WTC11 (cell line): ENCODE measurements around the gene SLC35F4. TPM values are rescaled to one million over a fixed set of nuclear protein-coding genes. Genes with fewer than 3 reads are reported as not detected.

Experiments
- ATAC-seq: fragments of 200-7000 bp; cut with Tn5 transposase; 2 replicates; pipeline ENCODE4 v1.10.0; 2021; ENCODE audit warnings: mild to moderate bottlenecking, moderate library complexity
- CTCF ChIA-PET: fragments of 300-600 bp; sonication (Branson Sonifier 250); formaldehyde crosslinking; loops from one replicate; lab custom pipeline; 2021; ENCODE audit warnings: antibody characterized with exemption; lab: Charles Lee
- POLR2A ChIA-PET: fragments of 350-600 bp; sonication (Branson Sonifier 250); formaldehyde crosslinking; loops from one replicate; lab custom pipeline; 2021; ENCODE audit warnings: antibody characterized with exemption; lab: Charles Lee
- DNase-seq: peaks from one replicate; pipeline ENCODE4 v3.0.0; 2021; ENCODE audit warnings: low spot score
- H3K27ac Mint-ChIP-seq: 2 replicates; pipeline ENCODE4 v1.8.0; 2021; ENCODE audit warnings: mixed read lengths
- H3K27me3 Mint-ChIP-seq: 2 replicates; pipeline ENCODE4 v1.8.0; 2021; ENCODE audit warnings: low read depth, mild to moderate bottlenecking, moderate library complexity, mixed read lengths
- H3K36me3 Mint-ChIP-seq: 2 replicates; pipeline ENCODE4 v1.8.0; 2021; ENCODE audit warnings: mixed read lengths
- H3K4me1 Mint-ChIP-seq: 2 replicates; pipeline ENCODE4 v1.8.0; 2022; ENCODE audit warnings: mixed read lengths
- H3K4me3 Mint-ChIP-seq: 2 replicates; pipeline ENCODE4 v1.8.0; 2021; ENCODE audit warnings: mild to moderate bottlenecking, moderate library complexity, mixed read lengths
- H3K9me3 Mint-ChIP-seq: 2 replicates; pipeline ENCODE4 v1.8.0; 2021; ENCODE audit warnings: mixed read lengths
- AFF4 ChIP-seq: sonication (generic); formaldehyde crosslinking; IDR thresholded peaks from 2 replicates; pipeline ENCODE4 v1.8.1; 2023; ENCODE audit warnings: mild to moderate bottlenecking, missing genetic modification reagents, borderline replicate concordance
- CBFB ChIP-seq: sonication (generic); formaldehyde crosslinking; IDR thresholded peaks from 2 replicates; pipeline ENCODE4 v1.8.1; 2022; ENCODE audit warnings: mild to moderate bottlenecking, low read depth, missing genetic modification reagents
- CDX4 ChIP-seq: fragments of 250-450 bp; sonication (Bioruptor Pico); IDR thresholded peaks from 2 replicates; pipeline ENCODE4 v1.9.0; 2021; ENCODE audit warnings: moderate library complexity, mild to moderate bottlenecking, inconsistent platforms, borderline replicate concordance
- FOXP4 ChIP-seq: sonication (generic); formaldehyde crosslinking; IDR thresholded peaks from 2 replicates; pipeline ENCODE4 v1.8.0; 2022; ENCODE audit warnings: mild to moderate bottlenecking, missing genetic modification reagents
- HMGA2 ChIP-seq: fragments of 250-450 bp; sonication (Bioruptor Pico); IDR thresholded peaks from 2 replicates; pipeline ENCODE4 v1.4.0; 2021; ENCODE audit warnings: mild to moderate bottlenecking, moderate library complexity
- MLX ChIP-seq: sonication (generic); formaldehyde crosslinking; IDR thresholded peaks from 2 replicates; pipeline ENCODE4 v1.8.1; 2023; ENCODE audit warnings: mild to moderate bottlenecking, missing genetic modification reagents, moderate library complexity
- NFYB ChIP-seq: sonication (generic); formaldehyde crosslinking; conservative IDR thresholded peaks from 2 replicates; pipeline ENCODE4 v1.8.0; 2022; ENCODE audit warnings: low read depth, missing genetic modification reagents
- SMAD3 ChIP-seq: sonication (generic); formaldehyde crosslinking; IDR thresholded peaks from 2 replicates; pipeline ENCODE4 v1.8.0; 2022; ENCODE audit warnings: missing genetic modification reagents, mild to moderate bottlenecking, borderline replicate concordance
- SOX15 ChIP-seq: fragments of 250-450 bp; sonication (Bioruptor Pico); IDR thresholded peaks from 2 replicates; pipeline ENCODE4 v1.9.0; 2021; ENCODE audit warnings: mild to moderate bottlenecking
- ZNF219 ChIP-seq: sonication (generic); formaldehyde crosslinking; IDR thresholded peaks from 2 replicates; pipeline ENCODE4 v1.8.0; 2023; ENCODE audit warnings: missing genetic modification reagents, mild to moderate bottlenecking, borderline replicate concordance
- ZNF281 ChIP-seq: sonication (generic); formaldehyde crosslinking; IDR thresholded peaks from 2 replicates; pipeline ENCODE4 v1.8.0; 2023; ENCODE audit warnings: mild to moderate bottlenecking, missing genetic modification reagents
- ZNF396 ChIP-seq: fragments of 250-450 bp; sonication (Bioruptor Pico); IDR thresholded peaks from 2 replicates; pipeline ENCODE4 v1.8.0; 2021; ENCODE audit warnings: mild to moderate bottlenecking, moderate library complexity, borderline replicate concordance
- ZNF423 ChIP-seq: fragments of 250-450 bp; sonication (Bioruptor Pico); IDR thresholded peaks from 2 replicates; pipeline ENCODE4 v2.1.2; 2022; ENCODE audit warnings: mild to moderate bottlenecking, moderate library complexity
- ZNF512 ChIP-seq: sonication (generic); formaldehyde crosslinking; IDR thresholded peaks from 2 replicates; pipeline ENCODE4 v1.8.1; 2022; ENCODE audit warnings: missing genetic modification reagents, borderline replicate concordance
- ZNF671 ChIP-seq: fragments of 250-450 bp; sonication (Bioruptor Pico); IDR thresholded peaks from 2 replicates; pipeline ENCODE4 v1.8.0; 2021; ENCODE audit warnings: mild to moderate bottlenecking
- total RNA-seq: library from RNA; stranded (reverse); gene quantifications from 3 replicates; pipeline ENCODE4 v1.2.3, GENCODE V29; 2021

SLC35F4 gene
- total RNA-seq, 1 experiment from 2014 or later: not detected

- TF ChIP-seq MLX (CRISPR knock-in tag) (no peak), HMGA2 (no peak), NFYB (no peak), CDX4 (CRISPR knock-in tag) (no peak), ZNF671 (no peak), FOXP4 (CRISPR knock-in tag) (no peak)
- no peak overlapping the region for H3K4me3 Mint-ChIP-seq
- H3K27me3 Mint-ChIP-seq: no peaks in the 10 kb centered on the region
- peaks cover 17% of the 10 kb centered on the region for H3K9me3 Mint-ChIP-seq
- ATAC-seq (no peak), DNase-seq (no peak)
- H3K36me3 Mint-ChIP-seq: no peaks in the 10 kb centered on the region
- ChIA-PET POLR2A (no interaction called here), CTCF (no interaction called here)
- H3K27ac Mint-ChIP-seq: no peak overlapping the region
- no peaks in the 10 kb centered on the region for H3K4me1 Mint-ChIP-seq
Observed at GRCh38 chr14:57582746-57583145, 283.1 kb downstream of the SLC35F4 start.

GRCh38 chr14:57578801-57579200 is 287.1 kb downstream of the SLC35F4 start:
- ChIA-PET CTCF (no interaction called here), POLR2A (no interaction called here)
- H3K27ac Mint-ChIP-seq: no peak overlapping the region
- ATAC-seq: no peak
- no peak for TF ChIP-seq ZNF281 (CRISPR knock-in tag)
- TF ChIP-seq ZNF512: no peak
- no peak for TF ChIP-seq ZNF423 (CRISPR knock-in tag)
- no peak for TF ChIP-seq ZNF219 (CRISPR knock-in tag)
- TF ChIP-seq SOX15 (CRISPR knock-in tag): no peak
- no peak for TF ChIP-seq CBFB (CRISPR knock-in tag)
- TF ChIP-seq AFF4 (CRISPR knock-in tag): no peak
- no peak for TF ChIP-seq ZNF671
- no peak for TF ChIP-seq NFYB
- TF ChIP-seq SMAD3 (CRISPR knock-in tag): no peak
- no peak for TF ChIP-seq ZNF396 (CRISPR knock-in tag)
- H3K36me3 Mint-ChIP-seq: no peaks in the 10 kb centered on the region
- H3K4me3 Mint-ChIP-seq: no peak overlapping the region
- no peaks in the 10 kb centered on the region for H3K27me3 Mint-ChIP-seq
- no peak for DNase-seq
- H3K9me3 Mint-ChIP-seq: no peaks in the 10 kb centered on the region
- H3K4me1 Mint-ChIP-seq: peaks cover 11% of the 10 kb centered on the region
